ENCODE results near the gene NKAIN2.

NKAIN2 gene

DNA sequence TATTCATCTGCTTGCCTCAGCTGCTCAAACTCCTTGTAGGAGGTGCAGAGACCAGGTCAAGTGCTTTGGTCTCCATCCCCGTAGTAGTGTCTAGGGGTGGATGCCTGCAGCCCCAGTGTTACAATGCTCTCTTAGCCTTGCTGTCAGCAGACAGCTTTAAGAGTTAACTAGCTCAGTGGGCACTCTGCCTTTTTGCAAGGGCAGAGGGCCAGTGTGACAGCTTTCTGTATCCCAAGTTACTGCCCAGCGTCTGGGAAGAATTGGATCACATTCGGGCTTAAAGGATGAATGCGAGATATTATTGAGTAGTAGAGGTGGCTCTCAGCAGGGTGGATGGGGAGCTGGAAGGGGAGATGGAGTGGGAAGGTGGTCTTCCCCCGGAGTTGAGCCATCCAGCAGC is 818.7 kb downstream of the NKAIN2 start:
- H2AFZ ChIP-seq (ENCODE audit: low read depth, low read length, severe bottlenecking) = no peak overlapping the region
- no peaks in the 10 kb centered on the region for H3K36me3 ChIP-seq (ENCODE audit: low read length)
- H3K27ac ChIP-seq (ENCODE audit: low read depth, low read length) = no peak overlapping the region
- no peak overlapping the region for H3K4me3 ChIP-seq (ENCODE audit: insufficient read depth, low read length, poor library complexity, severe bottlenecking)
- H3K9me2 ChIP-seq (replicated peaks; ENCODE audit: insufficient read depth, low read length) = no peaks in the 10 kb centered on the region
- H3K79me2 ChIP-seq (ENCODE audit: insufficient read depth, low read length) = no peaks in the 10 kb centered on the region
- H3K9me3 ChIP-seq (ENCODE audit: insufficient read depth, low read length) = no peaks in the 10 kb centered on the region
- H3K4me2 ChIP-seq (ENCODE audit: low read depth, low read length, poor library complexity, severe bottlenecking) = no peak overlapping the region
- no peaks in the 10 kb centered on the region for H3F3A ChIP-seq (ENCODE audit: insufficient read depth)
- H3K9ac ChIP-seq (ENCODE audit: low read length) = no peak overlapping the region
- no peak for TF ChIP-seq EZH2phosphoT487 (conservative IDR thresholded peaks at IDR 0.05; ENCODE audit: low read length)
- TF ChIP-seq, protein P1, sequence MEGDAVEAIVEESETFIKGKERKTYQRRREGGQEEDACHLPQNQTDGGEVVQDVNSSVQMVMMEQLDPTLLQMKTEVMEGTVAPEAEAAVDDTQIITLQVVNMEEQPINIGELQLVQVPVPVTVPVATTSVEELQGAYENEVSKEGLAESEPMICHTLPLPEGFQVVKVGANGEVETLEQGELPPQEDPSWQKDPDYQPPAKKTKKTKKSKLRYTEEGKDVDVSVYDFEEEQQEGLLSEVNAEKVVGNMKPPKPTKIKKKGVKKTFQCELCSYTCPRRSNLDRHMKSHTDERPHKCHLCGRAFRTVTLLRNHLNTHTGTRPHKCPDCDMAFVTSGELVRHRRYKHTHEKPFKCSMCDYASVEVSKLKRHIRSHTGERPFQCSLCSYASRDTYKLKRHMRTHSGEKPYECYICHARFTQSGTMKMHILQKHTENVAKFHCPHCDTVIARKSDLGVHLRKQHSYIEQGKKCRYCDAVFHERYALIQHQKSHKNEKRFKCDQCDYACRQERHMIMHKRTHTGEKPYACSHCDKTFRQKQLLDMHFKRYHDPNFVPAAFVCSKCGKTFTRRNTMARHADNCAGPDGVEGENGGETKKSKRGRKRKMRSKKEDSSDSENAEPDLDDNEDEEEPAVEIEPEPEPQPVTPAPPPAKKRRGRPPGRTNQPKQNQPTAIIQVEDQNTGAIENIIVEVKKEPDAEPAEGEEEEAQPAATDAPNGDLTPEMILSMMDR (IDR thresholded peaks at IDR 0.05; ENCODE audit: insufficient read depth, low read length, poor library complexity, severe bottlenecking) = no peak
- no peaks in the 10 kb centered on the region for H3K27me3 ChIP-seq (ENCODE audit: low read length)
- no peaks in the 10 kb centered on the region for H4K20me1 ChIP-seq (ENCODE audit: low read depth, low read length)

GRCh38 chr6:124633655-124634054 is 830.0 kb downstream of the NKAIN2 start:
- H4K20me1 ChIP-seq (ENCODE audit: low read depth, low read length) = no peaks in the 10 kb centered on the region
- no peak overlapping the region for H3K4me2 ChIP-seq (ENCODE audit: low read depth, low read length, poor library complexity, severe bottlenecking)
- H3K27me3 ChIP-seq (ENCODE audit: low read length) = no peaks in the 10 kb centered on the region
- no peaks in the 10 kb centered on the region for H3K9me2 ChIP-seq (replicated peaks; ENCODE audit: insufficient read depth, low read length)
- H3K27ac ChIP-seq (ENCODE audit: low read depth, low read length) = no peak overlapping the region
- H3K79me2 ChIP-seq (ENCODE audit: insufficient read depth, low read length) = no peaks in the 10 kb centered on the region
- H3K9me3 ChIP-seq (ENCODE audit: insufficient read depth, low read length) = no peaks in the 10 kb centered on the region
- TF ChIP-seq, protein P1 (IDR thresholded peaks at IDR 0.05; ENCODE audit: insufficient read depth, low read length, poor library complexity, severe bottlenecking) = no peak
- TF ChIP-seq EZH2phosphoT487 (conservative IDR thresholded peaks at IDR 0.05; ENCODE audit: low read length) = no peak
- H3K9ac ChIP-seq (ENCODE audit: low read length) = no peak overlapping the region
- no peaks in the 10 kb centered on the region for H3K36me3 ChIP-seq (ENCODE audit: low read length)
- H2AFZ ChIP-seq (ENCODE audit: low read depth, low read length, severe bottlenecking) = no peak overlapping the region
- H3F3A ChIP-seq (ENCODE audit: insufficient read depth) = no peaks in the 10 kb centered on the region
- H3K4me3 ChIP-seq (ENCODE audit: insufficient read depth, low read length, poor library complexity, severe bottlenecking) = no peak overlapping the region

DNA sequence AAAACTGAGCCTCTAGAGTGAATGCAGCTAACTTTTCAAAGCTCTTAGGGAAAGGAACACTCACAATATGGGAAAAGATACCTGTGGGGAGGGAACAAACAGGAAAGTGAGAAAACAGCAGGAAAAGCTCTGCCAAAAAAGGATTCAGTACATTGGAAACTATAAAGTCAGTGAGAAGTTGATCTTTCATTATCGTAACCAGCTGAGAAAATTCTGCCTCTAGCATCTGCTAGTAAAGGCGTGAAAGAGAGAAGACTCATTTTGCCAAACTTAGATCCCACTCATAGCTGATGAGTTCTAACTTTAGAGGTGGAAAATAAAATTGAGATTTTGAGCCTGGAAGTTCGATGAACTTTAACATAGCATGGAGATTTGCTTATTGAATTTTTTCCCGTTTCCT is 836.8 kb downstream of the NKAIN2 start:
- Histone ChIP-seq H3K9me3 (ENCODE audit: insufficient read depth, low read length) (no peaks in the 10 kb centered on the region), H3K27me3 (ENCODE audit: low read length) (no peaks in the 10 kb centered on the region), H3K4me2 (ENCODE audit: low read depth, low read length, poor library complexity, severe bottlenecking) (no peak overlapping the region), H3F3A (ENCODE audit: insufficient read depth) (no peaks in the 10 kb centered on the region), H3K9me2 (replicated peaks; ENCODE audit: insufficient read depth, low read length) (no peaks in the 10 kb centered on the region), H2AFZ (ENCODE audit: low read depth, low read length, severe bottlenecking) (no peak overlapping the region), H3K79me2 (ENCODE audit: insufficient read depth, low read length) (no peaks in the 10 kb centered on the region), H3K27ac (ENCODE audit: low read depth, low read length) (no peak overlapping the region), H3K9ac (ENCODE audit: low read length) (no peak overlapping the region), H3K4me3 (ENCODE audit: insufficient read depth, low read length, poor library complexity, severe bottlenecking) (no peak overlapping the region), H3K36me3 (ENCODE audit: low read length) (no peaks in the 10 kb centered on the region), H4K20me1 (ENCODE audit: low read depth, low read length) (no peaks in the 10 kb centered on the region)
- TF ChIP-seq EZH2phosphoT487 (conservative IDR thresholded peaks at IDR 0.05; ENCODE audit: low read length) = no peak
- TF ChIP-seq, protein P1 (IDR thresholded peaks at IDR 0.05; ENCODE audit: insufficient read depth, low read length, poor library complexity, severe bottlenecking) = no peak
